Measurements from ENCODE around the gene FA2H.

GRCh38 chr16:74811911-74812310 lies 37.3 kb upstream of the FA2H start:
- TF ChIP-seq POLR2AphosphoS5 (IDR thresholded peaks at IDR 0.05; ENCODE audit: low read depth, low read length): no peak
- TF ChIP-seq POLR2A (IDR thresholded peaks at IDR 0.05; ENCODE audit: low read depth, low read length): no peak

Measured in GM12892 (cell line).